ENCODE results near the gene CDK14.

CDK14 gene

DNA sequence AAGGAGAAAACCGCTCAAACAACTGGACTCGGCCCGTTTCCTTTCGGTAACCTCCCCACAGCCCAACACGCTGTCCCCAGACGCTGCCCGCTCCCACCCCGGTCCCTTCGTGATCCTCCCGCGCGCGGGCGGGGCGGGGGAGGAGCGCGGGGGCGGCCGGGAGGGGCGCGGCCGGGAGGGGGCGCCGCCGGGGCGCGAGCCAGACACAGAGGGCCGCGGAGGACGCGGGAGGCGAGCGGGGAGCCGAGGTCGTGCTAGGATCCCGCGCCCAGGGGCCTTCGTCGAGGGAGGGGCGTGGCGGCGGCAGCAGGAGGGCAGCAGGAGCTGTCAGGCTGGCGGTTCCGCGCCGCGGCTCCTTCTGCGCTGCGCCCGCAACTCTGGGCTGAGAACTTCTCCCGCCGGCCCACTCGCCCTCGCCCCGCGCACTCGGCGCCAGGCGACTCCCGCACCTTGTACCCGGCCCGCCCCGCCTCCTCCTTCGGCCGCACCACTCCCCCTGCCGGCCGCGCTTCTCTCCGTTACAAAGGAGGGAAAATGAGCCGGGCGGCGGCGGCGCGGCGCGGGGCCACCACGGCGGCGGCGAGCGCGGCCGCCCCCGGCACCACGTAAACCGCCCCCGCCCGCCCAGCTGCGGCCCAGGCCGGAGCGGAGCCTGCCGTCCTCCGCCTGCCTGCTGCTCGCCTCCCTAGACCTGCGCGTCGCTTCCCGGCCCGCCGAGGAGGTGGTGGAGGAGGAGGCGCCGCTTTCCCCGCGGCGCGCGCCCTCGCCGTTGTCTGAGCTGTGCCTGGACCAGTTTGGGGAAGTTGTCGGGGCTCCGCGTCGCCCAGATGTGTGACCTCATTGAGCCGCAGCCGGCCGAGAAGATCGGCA lies at the start of gene CDK14:
CDK14 (plus strand) TSS at position 521 of the 870 bp plus-strand sequence; CDS start at position 828, 307 bp downstream.
- DNase-seq, result peak; percentile 12

DNA sequence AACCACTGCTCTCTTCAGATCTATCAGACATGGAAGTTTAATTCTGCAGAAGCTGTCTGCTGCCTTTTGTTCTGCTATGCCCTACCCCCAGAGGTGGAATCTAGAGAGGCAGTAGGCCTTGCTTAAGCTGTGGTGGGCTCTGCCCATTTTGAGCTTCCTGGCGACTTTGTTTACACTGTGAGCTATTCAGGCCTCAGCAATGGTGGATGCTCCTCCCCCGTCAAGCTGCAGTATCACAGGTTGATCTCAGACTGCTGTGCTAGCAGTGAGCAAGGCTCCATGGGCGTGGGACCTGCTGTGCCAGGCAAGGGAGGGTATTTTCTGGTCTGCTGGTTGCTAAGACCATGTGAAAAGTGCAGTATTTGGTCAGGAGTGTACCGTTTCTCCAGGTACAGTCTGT lies 45.1 kb upstream of the CDK14 start:
- DNase-seq, result no peak

DNA sequence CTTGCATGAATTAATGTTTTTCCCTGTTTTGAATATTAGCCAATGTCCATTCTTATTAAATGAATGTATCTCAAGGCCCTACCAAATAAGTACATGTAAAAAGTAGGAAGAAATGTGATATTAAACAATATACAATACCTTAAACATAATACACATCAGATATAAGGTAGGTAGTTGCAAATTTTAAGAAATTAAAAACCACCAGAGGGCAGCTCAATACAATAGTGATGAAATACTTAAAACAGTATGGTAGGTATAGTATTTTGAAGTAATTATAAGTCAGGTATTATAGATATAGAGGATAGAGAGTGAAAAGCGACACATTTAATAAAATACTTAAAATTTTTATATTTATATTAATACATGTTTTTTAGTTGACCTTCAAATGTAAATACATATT lies 43.6 kb upstream of the CDK14 start:
- DNase-seq, result no peak

DNA sequence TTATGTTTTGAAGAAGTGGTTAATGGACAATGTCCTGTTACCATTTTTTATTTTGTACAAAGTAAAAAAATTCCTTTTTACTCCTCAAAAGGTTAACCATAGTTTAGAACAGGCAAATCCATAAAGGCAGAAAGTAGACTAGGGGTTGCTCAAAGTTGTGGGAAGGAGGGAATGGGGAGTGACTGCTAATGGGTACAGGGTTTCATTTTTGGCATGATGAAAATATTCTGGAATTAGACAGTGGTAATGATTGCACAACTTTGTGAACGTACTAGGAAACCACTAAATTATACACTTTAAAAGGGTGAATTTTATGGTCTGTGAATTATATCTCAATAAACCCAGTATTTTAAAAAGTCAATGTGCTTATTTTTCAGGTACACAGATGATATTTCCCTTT lies 35.4 kb upstream of the CDK14 start:
- DNase-seq, result no peak

DNA sequence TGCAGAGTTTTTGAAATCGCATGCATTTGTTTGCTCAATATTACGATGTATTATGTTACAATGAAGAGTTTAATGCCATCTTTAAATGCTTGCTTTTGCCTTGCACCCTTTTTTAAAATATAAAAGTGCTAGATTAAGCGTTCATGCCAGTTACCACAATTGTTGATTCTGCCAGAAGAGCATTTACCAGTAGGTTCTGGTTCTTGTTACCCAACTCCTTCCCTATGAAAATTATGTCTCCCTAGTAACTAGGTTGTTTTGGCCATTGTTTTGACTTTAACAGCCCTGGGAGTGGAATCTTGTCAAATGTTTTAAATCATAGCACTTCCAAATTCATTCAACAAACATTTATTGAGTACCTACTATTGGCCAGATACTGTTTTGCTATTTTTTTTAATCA lies 32.8 kb upstream of the CDK14 start:
- DNase-seq, result no peak

DNA sequence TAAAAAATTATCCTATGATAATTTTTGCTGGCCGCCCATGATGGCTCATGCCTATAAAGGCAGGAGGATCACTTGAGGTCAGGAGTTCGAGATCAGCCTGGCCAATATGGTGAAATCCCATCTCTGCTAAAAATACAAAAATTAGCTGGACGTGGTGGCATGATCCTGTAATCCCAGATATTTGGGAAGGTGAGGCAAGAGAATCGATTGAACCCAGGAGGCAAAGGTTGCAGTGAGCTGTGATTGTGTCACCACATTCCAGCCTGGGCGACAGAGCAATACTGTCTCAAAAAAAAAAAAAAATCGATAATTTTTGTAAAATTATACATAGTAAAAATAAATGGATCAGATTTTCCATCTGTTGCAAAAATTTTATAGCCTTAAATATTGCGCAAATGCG lies 31.7 kb upstream of the CDK14 start:
- DNase-seq, result no peak

DNA sequence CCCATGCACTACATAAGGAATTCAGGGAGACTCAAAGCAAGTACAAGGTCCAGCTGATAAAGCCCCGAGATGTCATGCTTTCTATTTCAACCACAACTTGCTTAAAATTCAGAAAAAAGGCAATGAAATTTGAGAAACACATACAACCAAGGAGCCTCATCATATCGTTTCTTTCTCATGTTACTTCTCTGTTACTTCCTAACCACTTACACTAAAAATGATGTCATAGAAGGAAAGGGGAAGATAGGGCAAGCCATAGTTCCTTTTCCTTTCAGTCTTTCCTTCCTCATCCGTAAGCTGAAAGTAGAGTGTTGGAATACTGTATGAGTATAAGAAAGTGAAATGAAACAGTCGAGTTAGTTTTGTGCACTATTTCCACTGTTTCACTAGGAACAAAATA lies 27.9 kb upstream of the CDK14 start:
- no peak for DNase-seq

DNA sequence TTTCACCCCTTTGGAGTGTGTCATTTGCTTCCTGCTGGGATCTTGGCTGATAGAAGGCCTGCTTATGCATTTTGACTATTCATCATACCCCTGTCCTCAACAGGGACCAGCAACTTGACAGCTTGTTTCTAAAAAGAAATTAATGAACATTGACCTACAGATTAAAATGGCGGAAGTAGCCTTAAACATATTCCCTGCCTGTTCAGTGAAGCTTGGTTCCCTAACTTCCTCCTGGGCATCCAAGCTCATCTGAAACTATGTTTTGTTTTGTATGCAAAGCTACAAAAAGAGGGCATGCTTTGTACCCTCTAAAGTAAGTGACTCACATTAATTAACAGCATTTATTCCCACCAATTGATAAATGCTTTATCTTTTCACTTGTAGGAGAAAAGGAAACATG lies 26.8 kb upstream of the CDK14 start:
- no peak for DNase-seq

DNA sequence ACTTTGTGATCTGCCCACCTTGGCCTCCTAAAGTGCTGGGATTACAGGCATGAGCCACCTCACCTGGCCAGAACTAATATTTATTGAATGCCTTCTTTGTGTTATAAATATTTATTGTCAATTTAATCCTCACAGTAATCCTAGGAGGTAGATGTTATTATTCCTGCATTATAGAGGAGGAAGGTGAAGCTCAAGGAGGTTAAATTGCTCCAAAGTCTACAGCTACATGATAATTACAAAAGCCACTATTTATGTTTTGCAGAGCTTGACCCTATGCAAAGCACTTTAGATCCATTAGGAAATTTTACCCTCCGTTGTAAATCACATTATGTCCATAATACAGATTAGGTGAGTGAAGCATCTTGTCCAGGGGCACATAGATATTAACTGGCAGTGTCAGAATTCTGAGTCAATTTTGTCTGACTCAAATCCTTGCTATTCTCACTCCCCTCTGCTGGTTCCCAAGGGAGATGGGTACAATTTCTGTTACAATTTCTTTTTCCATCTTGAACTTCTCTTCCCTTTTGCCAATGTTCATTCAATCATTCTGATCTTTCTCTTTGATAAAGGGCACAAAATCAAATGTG lies 25.7 kb upstream of the CDK14 start:
- no peak for DNase-seq

DNA sequence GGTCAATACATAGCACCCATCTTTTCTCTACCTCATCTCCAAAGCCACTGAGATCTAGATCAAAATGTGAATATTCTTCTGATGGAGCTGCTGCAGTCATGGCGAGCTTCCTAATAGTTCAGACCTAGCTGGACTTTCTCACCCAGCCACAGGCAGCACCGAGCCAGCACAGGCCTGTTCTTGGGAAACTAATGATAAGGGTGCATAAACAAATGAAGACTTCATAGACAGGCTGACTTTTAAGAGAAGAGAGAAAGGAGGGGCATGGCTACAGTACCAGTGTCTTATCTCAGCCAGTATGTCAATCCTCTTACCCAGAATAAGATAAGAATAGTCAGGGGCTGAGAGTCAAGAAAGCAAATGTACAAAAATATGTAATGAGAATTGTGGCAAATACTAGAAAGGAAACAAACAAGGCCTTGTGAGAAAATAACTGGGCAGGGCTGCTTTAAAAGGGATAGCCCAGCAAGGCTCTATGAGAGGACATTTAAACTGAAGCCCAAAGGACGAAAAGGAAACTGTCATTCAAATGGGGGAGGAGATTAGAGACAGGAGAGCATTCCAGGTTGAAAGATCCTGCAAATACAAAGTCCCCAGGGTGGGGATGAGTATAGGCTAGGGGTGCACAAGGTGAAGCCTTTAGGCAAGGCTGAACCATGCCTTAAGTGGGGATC lies 21.8 kb upstream of the CDK14 start:
- no peak for DNase-seq

DNA sequence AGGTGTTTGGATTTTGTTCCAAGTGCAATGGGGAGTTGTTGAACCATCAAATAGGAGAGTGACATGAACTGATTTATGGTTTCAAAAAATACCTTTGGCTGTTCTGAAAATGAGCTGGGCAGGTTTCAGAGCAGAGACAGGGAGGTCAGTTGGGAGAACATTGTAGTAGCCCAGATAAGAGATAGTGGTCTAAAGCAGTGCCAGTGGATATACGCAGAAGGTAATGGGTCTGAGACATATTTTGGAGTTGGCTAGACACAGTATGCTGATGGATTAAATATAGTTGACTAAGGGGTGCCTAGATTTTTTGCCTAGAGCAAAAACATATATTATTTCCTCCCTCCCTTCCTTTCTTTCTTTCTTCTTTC lies 21.3 kb upstream of the CDK14 start:
- no peak for DNase-seq

DNA sequence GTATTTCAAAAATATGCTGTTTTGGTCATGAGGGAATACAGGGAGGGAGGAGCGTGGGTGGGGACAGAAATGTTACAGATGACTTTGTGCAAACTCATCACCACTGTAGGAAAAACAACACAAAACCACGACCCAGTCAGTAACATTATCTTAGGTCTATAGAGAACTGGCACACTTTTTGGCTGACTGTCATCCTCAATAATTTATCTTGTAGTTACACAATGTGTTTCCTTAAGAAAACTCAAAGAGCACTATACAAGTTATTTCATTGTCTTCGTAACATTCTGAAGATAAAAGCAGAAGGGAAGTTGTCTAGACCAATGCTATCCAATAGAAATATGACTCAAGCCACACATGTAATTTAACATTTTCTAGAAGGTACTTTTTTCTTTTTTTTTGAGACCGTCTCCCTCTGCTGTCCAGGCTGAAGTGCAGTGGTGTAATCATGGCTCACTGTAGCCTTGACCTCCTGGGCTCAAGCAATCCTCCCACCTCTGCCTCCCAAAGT lies 16.9 kb upstream of the CDK14 start:
- DNase-seq, result no peak

DNA sequence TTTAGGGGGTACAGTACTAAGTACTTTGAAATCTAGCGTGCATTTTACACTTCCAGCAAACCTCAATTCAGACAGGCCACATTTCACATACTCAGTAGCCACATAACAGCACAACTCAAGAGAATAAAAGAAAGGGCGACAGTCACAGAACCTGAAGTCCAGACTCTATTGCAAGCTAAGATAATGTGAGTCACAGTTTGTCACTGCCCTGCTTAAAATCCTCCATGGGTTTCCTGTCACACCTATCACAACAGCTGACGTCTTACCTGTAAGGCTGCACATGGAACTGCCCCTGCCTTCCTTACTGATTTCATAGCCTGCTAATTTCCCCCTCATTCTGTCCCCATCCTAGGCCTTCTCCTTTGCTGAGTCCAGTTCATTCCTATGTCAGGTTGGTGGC lies 16.1 kb upstream of the CDK14 start:
- DNase-seq, result no peak

DNA sequence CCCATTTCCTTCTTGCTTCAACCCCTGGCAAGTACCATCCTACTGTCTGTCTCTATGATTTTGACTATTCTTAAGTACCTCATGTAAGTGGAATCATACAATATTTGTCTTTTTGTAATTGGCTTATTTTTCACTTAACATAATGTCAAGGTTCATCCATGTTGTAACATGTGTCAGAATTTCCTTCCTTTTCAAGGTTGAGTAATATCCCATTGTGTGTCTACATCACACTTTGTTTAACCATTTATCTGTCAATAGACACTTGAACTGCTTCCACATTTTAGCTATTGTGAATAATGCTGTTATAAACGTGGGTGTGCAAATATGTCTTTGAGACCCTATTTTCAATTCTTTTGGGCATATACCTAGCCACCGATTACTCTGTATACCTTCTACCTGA lies 14.0 kb upstream of the CDK14 start:
- DNase-seq, result no peak

DNA sequence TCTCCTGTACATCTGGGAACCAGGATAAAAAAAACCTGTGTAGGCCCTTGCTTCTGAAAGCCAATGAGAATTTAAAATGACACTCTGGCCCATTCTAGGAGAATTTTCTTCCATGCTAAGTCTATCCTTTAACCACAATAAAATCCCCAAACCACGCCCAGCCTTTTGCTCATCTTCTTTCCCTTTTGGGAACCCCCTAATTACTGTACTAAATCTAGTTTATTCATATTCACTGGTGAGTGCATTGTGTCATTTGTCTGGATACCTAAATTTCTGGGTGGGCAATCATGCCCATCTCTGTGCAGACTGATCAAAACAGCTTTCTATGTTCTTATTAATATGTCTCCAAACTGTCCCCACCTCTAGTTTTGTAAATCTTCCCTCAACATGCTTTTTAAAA lies 11.7 kb upstream of the CDK14 start:
- DNase-seq, result no peak

DNA sequence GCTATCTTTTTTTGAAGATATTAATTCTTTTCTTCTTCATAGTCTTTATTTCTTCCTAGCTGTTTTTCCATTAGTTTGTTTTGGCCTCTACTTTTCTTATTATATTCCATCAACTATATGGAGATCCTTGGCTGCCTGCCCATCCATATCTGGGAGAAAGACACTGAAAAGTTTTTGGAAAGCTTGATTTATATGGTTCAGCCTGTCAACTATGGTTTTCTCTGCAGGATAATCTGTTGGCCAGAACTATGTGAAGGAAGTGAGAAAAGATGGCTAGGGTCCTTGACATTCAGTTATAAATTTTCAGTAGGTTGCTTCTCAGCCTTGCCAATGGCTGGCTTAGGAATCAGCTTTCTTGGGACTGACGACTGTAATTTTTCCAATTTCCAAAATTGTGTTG lies 10.0 kb upstream of the CDK14 start:
- no peak for DNase-seq

DNA sequence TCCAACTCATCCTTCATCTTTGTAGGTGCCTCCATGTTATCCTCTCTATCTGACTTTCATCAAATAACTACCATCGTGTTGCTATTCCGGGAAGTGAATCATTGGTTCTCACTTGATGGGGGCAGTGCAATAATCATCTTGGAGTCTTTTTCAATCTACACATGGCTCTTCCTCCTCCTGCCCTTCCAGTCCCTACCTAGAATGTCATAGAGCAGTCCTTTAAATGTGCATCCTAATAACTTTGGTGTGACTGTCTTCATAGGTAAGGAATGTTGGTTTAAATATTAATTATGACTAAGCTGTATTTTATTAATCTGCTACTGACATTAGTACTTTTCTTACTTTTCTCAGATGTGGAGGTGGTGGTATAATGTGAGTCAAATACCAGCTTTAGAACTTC lies 8.4 kb upstream of the CDK14 start:
- no peak for DNase-seq

DNA sequence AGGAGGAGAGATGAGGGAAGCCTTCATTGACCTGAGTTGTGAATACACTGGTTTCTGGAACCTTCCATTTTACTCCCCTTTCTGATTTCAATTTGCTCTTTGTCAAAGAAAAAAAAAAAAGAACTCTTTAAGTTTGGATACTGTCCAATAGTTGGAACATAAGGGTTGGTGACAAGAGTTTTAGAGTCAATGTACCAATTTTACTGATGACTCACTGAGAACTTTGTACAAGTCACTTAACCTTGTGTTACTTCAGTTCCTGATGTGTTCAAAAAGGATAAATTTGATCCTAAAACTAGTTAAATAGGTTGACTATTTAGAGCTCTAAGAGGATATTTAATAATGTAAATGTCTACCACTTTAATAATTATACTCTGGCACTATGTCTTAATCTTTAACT lies 4.1 kb upstream of the CDK14 start:
- DNase-seq, result no peak

DNA sequence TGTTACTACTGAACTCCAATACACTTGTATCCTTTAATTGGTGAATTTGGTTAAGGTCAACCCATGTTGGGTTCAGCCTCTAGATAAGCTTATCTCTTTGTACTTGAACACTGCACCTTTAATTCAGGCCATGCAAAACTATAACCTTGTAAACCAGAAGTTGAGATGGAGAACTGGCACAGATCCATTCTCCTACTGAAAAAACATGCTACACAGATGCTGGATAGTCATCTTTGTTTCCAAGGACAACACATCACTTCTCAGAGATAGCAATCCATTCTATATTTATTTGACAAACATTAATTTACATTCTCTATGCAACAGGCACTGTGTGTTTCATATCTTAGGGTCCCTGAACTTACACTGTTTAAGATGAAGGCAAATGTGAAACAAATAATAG lies 2.9 kb upstream of the CDK14 start:
- DNase-seq, result no peak

DNA sequence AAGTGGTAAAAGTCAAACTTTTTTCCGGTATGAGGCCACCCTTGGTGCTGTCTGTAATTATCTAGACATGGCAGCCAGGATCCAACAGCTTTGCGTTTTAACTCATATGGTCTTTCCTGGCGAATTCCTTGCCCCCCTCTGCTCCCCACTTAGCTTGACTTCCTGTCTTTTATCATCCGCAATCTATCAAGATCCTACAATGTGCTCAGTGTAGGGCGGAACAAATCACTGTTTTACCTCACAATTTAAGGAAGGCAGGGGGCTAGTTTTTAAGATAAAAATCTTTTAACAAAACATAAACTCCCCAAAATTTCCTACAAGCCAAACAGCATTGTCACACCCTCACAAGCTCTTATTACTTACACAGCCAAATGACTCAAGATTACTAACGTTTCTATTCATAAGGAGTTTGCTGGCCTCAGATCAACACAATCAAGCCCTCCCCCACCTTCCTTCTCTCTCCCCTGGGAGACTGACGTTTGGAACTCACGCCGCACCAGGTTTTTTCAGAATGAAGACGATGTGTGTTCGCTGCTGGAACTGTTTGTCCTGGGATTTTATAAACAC lies 1.3 kb upstream of the CDK14 start:
- DNase-seq, result no peak

DNA sequence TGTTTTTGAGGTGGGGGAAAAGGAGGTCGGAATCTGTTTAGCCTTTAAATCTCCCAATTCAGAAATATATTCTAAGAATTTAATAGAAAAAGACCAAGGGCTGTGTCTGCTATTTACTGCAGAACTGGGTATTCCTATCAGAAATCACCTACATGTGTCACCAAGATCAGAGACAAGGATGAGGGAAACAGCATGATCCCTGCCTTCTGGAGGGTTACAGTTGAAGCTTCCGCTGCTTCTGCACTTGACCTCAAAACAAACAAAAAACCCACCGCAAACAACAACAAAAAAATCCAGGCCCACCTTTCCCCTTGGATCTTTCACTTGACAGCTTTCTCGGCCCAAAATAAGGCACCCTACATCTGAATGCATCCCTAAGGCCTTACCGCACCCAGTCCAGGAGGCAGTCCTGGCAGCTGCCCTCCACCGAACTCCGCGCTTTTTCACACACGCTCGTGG lies 750 bp upstream of the CDK14 start:
- no peak for DNase-seq

DNA sequence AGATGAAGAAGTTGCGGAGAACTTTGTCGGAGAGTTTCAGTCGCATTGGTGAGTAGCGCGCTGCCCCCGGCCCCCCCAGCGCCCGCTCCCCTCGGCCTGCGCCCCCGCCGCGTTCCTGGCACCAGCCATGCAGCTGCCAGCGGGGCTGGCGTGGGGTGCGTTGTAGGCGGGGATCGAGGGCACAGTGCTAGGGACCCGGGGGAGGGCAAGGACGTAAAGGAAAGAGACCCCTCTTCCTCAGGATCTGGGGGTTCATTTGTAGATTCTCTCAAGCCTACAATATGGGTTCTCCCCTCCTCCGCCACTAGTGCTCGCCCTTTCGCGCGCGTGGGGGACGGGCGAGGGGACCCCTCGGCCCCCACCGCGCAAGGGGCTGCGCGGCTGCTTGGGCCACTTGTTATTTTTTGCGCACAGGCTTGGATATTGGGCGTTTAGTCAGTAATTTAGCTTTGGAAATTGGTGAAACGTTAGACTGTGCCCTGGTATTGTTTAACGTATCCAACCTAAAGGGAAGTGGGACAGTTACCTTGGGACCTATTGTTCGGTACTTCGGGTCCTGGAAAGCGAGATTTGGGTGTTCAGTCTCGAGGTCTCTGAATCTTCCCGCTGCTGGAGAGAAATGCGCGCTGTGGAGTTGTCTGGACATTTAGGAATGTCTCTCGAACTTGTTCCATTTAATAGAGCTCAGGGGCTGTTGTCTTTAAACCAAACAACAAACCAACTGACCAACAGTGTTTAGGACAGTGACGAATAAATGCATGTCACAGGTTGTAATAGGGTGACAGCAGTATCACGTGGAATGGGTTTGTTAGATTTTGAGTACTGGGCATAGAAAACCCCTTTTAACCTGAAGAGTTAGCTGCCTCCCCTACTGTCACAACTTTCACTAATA lies 796 bp downstream of the CDK14 start:
- DNase-seq, result peak; percentile 26
